Tibial nerve (tissue), 3 donors: ENCODE data around the gene DCAF15.
A peak's percentile ranks its signal among the peaks of the same experiment; 100 is the strongest.

ENCODE experiments used
- CTCF ChIP-seq, 5 experiments: fragments of 200-600 bp in 3 of 5; fragments of 450-650 bp in 2 of 5; sonication (generic) in 3 of 5; IDR thresholded peaks; one replicate each; pipeline ENCODE4 v1.5.1; 2016 to 2019; ENCODE audit warnings: antibody characterized with exemption in 5 of 5, mild to moderate bottlenecking in 3 of 5, moderate library complexity in 2 of 5
- POLR2A ChIP-seq, 2 donors: fragments of 450-650 bp; IDR thresholded peaks; one replicate each; pipeline ENCODE4 v1.6.1; 2017; ENCODE audit warnings: antibody characterized with exemption in 2 of 2, mild to moderate bottlenecking in 2 of 2, moderate library complexity in 2 of 2

GRCh38 chr19:13902993-13903555 is 49.2 kb upstream of the DCAF15 start:
- peak in 1 of 5 experiments; percentile 28 for TF ChIP-seq CTCF (IDR thresholded peaks at IDR 0.05)
- TF ChIP-seq POLR2A (IDR thresholded peaks at IDR 0.05), result no peak
